HG03064 (cell line): Measurements from ENCODE around the gene DBET.
"Not testable (repeated sequence)": the region's sequence is repeated elsewhere in the genome, so short reads cannot be mapped to it uniquely, and the experiment has no call there.

ENCODE experiments used
- ATAC-seq: cut with Tn5 transposase; IDR thresholded peaks from one replicate; pipeline ENCODE4 v1.9.1; 2021; ENCODE audit warnings: low read depth; ENCODE audit not compliant: unreplicated experiment

DBET gene

GRCh38 chr4:190047627-190048026 lies 16.7 kb upstream of the DBET start:
- not testable (repeated sequence) for ATAC-seq

DNA sequence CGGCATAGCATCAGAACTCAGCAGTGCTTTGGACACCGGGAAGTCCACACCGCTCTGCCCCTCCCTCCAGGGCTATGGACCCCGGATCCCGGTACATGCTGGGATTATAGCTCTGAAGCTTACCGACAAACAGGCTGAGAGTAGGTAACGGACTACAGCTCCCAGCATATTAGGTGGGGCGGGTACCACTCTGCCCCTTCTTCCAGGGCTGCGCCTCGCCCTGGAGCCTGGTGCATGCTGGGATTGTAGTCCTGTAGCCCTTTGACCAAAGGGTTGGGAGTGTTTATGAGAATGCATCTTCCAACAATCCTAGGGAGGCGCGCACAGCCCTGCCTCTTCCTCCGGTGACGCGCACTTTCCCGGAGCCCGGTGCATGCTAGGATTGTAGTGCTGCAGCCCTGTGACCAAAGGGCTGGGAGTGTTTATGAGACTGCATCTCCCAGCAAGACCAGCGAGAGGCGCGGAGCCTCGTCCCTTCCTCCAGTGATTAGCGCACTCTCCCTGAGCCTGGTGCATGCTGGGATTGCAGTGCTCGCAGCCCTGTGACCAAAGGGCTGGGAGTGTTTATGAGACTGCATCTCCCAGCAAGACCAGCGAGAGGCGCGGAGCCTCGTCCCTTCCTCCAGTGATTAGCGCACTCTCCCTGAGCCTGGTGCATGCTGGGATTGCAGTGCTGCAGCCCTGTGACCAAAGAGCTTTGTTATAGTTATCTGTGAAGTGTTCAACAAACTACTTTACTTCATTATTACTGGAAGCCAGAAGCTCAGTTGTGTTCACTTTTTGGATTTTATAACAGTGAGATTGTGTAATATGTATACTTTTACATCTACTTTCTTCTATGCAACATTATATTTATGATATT lies 14.7 kb upstream of the DBET start:
- ATAC-seq: not testable (repeated sequence)

- not testable (repeated sequence) for ATAC-seq
These were observed 5.3 kb upstream of the DBET start for GRCh38 chr4:190058997-190059396.

GRCh38 chr4:190064805-190065204 lies 503 bp downstream of the DBET start:
- not testable (repeated sequence) for ATAC-seq

DNA sequence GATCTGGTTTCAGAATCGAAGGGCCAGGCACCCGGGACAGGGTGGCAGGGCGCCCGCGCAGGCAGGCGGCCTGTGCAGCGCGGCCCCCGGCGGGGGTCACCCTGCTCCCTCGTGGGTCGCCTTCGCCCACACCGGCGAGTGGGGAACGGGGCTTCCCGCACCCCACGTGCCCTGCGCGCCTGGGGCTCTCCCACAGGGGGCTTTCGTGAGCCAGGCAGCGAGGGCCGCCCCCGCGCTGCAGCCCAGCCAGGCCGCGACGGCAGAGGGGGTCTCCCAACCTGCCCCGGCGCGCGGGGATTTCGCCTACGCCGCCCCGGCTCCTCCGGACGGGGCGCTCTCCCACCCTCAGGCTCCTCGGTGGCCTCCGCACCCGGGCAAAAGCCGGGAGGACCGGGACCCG lies 4.0 kb downstream of the DBET start:
- ATAC-seq: not testable (repeated sequence)

DNA sequence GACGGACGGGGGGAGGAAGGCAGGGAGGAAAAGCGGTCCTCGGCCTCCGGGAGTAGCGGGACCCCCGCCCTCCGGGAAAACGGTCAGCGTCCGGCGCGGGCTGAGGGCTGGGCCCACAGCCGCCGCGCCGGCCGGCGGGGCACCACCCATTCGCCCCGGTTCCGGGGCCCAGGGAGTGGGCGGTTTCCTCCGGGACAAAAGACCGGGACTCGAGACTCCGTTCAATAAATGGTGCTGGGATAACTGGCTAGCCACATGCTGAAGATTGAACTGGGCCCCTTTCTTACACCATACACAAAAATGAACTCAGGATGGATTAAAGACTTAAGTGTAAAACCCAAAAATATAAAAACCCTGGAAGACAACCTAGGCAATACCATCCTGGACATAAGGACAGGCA lies 28.8 kb downstream of the DBET start:
- not testable (repeated sequence) for ATAC-seq

- ATAC-seq: not testable (repeated sequence)
These were observed 29.7 kb downstream of the DBET start for GRCh38 chr4:190094031-190094430.

DNA sequence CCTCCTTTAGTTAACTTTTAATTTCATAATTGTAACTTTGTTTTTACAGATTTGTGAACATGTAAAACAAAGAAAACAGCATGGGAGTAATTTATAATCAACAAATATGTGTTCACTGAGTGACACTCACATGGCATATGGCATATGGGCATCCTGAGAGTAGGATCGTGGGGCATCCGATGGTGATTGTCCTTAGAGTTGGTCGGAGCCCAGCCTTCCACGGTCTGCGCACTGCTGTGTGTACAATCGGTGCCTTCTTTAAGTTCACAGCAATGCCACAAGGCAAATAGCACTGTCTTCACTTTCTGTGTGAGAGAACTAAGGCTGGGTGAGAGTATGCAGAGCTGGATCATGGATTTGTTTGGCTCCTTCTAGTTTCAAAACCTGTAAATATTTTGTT lies 31.0 kb downstream of the DBET start:
- not testable (repeated sequence) for ATAC-seq

DNA sequence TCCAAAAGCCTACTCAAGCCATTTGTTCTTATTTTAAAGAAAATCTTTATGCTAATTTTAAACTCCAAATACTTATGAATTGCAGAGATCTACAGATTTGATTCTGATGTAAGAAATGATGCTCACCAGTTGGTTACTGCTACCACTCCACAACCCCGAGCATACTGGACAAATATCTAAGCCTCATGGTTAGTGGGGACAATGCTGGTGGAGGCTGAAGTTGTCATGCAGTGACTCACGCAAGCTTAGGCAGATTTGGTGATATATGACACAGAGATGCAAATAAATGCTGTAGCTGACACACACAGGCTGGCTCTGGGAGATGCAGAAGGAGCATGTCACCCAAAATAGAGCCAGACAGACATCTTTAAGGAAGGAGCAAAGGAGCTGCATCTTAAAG lies 35.3 kb downstream of the DBET start:
- not testable (repeated sequence) for ATAC-seq

GRCh38 chr4:190101525-190101924 lies 37.2 kb downstream of the DBET start:
- not testable (repeated sequence) for ATAC-seq

GRCh38 chr4:190106191-190106590 lies 41.9 kb downstream of the DBET start:
- ATAC-seq: not testable (repeated sequence)

DNA sequence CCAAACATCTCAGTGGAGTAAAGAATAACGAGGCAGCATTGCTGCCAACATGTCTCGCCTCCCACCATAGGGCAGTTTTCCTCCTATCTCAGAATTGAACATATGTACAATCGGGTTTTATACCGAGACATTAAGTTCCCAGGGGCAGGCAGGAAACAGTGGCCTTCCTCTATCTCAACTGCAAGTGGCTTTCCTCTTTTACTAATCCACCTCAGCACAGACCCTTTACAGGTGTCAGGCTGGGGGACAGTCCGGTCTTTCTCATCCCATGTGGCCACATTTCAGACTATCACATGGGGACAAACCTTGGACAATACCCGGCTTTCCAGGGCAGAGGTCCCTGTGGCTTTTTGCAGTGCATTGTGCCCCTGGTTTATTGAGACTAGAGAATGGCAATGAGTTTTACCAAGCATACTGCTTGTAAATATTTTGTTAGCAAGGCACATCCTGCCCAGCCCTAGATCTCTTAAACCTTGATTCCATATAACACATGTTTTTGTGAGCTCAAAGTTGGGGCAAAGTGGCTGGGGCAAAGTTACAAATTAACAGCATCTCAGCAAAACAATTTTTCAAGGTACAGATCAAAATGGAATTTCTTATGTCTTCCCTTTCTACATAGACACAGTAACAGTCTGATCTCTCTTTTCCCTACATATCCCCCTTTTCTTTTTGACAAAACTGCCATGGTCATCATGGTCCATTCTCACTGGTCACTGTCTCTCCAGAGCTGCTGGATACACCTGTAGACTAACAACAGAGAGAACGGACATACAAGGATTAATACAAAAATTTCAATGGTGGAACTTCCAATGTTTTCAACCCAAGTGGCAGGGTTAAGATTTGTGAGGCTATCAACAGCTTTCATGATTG lies 42.5 kb downstream of the DBET start:
- ATAC-seq: not testable (repeated sequence)

GRCh38 chr4:190107766-190108485 lies 43.6 kb downstream of the DBET start:
- not testable (repeated sequence) for ATAC-seq

DNA sequence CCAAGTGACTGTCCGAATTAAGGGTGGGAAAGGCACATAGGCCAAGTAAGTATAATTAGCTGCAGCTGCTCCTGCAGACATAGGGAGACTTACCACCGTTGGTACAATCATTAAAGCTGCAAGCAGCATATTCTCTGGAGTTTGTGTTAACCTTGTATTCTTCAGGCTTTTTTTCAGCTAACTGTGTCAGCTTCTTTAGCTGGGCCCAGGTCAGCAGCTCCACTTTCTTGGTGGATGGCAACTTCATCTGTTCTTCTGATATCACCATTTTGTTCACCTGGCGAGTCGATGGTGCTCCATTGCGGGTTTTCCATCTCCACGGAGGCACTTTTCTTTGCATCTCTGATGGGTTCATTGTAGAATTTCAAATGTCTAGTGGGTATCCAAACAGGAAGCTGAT lies 44.5 kb downstream of the DBET start:
- ATAC-seq: not testable (repeated sequence)

- not testable (repeated sequence) for ATAC-seq
These were observed 45.2 kb downstream of the DBET start for GRCh38 chr4:190109390-190110011.

DNA sequence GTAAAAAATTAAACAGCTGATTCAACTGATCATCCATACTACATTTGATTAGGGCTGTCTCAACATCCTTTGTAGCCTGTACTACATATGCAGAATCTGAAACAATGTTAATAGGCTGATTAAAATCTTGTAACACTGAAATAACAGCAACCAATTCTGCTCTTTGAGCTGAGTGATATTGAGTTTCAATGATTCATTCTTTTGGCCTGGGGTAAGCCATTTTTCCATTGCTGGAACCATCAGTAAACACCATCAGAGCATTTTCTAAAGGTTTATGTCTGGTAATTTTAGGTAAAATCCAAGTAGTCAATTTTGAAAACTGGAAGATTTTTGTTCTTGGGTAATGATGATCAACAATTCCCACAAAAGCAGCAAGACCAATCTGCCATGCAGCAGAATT lies 45.7 kb downstream of the DBET start:
- ATAC-seq: not testable (repeated sequence)

- not testable (repeated sequence) for ATAC-seq
These were observed 46.4 kb downstream of the DBET start for GRCh38 chr4:190110570-190111295.

DNA sequence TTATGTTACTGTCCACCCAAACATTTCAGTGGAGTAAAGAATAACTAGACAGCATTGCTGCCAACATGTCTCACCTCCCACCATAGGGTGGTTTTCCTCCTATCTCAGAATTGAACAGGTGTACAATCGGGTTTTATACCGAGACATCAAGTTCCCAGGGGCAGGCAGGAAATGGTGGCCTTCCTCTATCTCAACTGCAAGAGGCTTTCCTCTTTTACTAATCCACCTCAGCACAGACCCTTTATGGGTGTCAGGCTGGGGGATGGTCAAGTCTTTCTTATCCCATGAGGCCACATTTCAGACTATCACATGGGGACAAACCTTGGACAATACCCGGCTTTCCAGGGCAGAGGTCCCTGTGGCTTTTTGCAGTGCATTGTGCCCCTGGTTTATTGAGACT lies 48.6 kb downstream of the DBET start:
- ATAC-seq: not testable (repeated sequence)

DNA sequence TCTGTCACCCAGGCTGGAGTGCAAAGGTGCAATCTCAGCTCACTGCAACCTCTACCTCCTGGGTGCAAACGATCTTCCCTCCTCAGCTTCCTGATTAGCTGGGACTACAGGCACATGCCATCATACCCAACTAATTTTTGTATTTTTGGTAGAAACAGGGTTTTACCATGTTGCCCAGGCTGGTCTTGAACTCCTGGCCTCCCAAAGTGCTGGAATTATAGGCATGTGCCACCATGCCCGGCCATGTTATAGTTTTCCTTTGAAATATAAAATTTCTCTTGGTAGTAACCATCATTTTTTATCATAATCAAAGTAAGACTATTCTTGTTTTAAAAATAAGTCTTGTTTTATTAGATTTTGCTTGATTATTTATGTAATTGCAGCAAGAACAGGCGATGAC lies 50.7 kb downstream of the DBET start:
- ATAC-seq: not testable (repeated sequence)
